ENCODE measurements around the gene PPIP5K1.
"Not testable (repeated sequence)": the region's sequence is repeated elsewhere in the genome, so short reads cannot be mapped to it uniquely, and the experiment has no call there.

Gene PPIP5K1

DNA sequence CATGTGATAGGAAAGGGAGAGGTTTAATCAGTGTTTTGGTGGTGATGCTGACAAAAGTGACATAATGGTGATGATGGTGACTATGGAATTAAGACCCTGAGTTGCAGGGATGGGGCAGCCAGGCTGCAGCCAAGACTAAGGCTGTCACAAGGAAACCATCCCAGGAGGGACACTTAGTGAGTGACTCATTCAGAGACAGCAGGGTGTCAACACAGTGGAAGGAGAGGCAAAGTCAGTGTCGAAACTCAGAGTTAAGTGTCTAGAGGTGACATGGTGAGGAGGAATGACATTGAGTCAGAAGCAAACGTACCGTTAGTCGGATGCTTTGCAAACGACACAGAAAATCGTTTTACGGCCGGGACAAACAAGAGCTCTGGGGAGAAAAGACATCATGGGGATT lies 26.2 kb downstream of the PPIP5K1 start:
- H3K27ac Mint-ChIP-seq; intact Hi-C loops (cut with micrococcal nuclease); H3K36me3 Mint-ChIP-seq (ENCODE audit: low read depth); H3K27me3 Mint-ChIP-seq; H3K4me1 Mint-ChIP-seq (ENCODE audit: low read depth); H3K9me3 Mint-ChIP-seq; H3K4me3 Mint-ChIP-seq: not testable (repeated sequence)

- H3K27ac Mint-ChIP-seq; intact Hi-C loops (cut with micrococcal nuclease); H3K9me3 Mint-ChIP-seq; H3K4me3 Mint-ChIP-seq; H3K4me1 Mint-ChIP-seq (ENCODE audit: low read depth); H3K27me3 Mint-ChIP-seq: not testable (repeated sequence)
- peaks cover 15% of the 10 kb centered on the region for H3K36me3 Mint-ChIP-seq (ENCODE audit: low read depth)
Measured at GRCh38 chr15:43562753-43563152, 27.3 kb downstream of the PPIP5K1 start.

- peaks cover 41% of the 10 kb centered on the region for H3K36me3 Mint-ChIP-seq (ENCODE audit: low read depth)
- no peak overlapping the region for H3K4me3 Mint-ChIP-seq
- H3K27me3 Mint-ChIP-seq, result no peaks in the 10 kb centered on the region
- H3K27ac Mint-ChIP-seq, result no peak overlapping the region
- intact Hi-C loops (cut with micrococcal nuclease), result no loop called here
- H3K4me1 Mint-ChIP-seq (ENCODE audit: low read depth), result no peaks in the 10 kb centered on the region
- no peaks in the 10 kb centered on the region for H3K9me3 Mint-ChIP-seq
Measured at GRCh38 chr15:43552986-43553385, 37.0 kb downstream of the PPIP5K1 start.

DNA sequence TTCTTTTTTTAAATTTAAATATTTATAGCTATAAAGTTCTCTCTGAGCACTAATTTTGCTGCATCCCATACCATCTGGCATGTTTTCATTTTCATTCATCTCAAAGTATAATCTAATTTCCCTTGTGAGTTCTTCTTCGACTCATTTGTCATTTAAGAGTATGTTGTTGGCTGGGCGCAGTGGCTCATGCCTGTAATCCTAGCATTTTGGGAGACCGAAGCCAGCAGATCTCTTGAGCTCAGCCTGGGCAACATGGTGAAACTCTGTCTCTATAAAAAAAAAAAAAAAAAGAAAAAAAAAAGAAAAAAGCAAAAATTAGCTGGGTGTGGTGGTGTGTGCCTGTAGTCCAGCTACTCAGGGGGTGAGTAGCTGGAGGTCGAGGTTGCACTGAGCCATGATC lies 37.8 kb downstream of the PPIP5K1 start:
- intact Hi-C loops (cut with micrococcal nuclease), result no loop called here
- Mint-ChIP-seq H3K36me3 (ENCODE audit: low read depth) (peaks cover 42% of the 10 kb centered on the region), H3K4me3 (no peak overlapping the region), H3K4me1 (ENCODE audit: low read depth) (no peaks in the 10 kb centered on the region), H3K27ac (no peak overlapping the region), H3K27me3 (no peaks in the 10 kb centered on the region), H3K9me3 (no peaks in the 10 kb centered on the region)

DNA sequence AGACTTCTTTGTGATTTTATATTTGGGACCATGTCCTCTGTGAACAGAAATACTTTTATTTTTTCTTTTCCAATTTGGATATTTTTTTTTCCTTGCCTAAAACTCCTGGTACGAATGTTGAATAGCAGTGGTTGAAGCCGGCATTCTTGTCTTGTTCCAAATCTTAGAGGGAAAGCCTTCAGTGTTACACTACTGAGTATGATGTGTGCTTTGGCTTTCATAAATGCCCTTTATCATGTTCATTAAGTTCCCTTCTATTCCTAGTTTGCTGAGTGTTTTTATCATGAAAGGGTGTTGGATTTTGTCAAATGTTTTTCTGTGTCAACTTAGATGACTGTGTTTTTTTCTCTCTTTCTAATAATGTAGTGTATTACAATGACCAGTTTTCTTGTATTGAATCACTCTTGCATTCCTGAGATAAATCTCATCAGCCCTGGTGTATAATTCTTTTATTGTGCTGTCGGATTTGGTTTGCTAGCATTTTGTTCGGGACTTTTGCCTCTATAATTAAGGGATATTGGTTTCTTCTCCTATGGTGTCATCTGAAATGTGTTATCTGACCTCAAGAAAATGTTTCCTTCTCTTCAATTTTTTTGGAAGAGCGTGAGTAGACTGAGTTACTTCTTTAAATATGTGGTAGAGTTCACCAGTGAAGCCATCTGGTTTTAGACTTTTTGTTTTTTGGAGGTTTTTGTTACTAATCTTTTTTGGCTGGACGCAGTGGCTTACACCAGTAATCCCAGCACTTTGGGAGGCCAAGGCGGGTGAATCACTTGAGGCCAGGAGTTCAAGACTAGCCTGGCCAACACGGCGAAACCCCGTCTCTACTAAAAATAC lies 39.3 kb downstream of the PPIP5K1 start:
- intact Hi-C loops (cut with micrococcal nuclease), result no loop called here
- Mint-ChIP-seq H3K36me3 (ENCODE audit: low read depth) (peaks cover 36% of the 10 kb centered on the region), H3K9me3 (no peaks in the 10 kb centered on the region), H3K27ac (no peak overlapping the region), H3K4me1 (ENCODE audit: low read depth) (no peaks in the 10 kb centered on the region), H3K4me3 (no peak overlapping the region), H3K27me3 (no peaks in the 10 kb centered on the region)

DNA sequence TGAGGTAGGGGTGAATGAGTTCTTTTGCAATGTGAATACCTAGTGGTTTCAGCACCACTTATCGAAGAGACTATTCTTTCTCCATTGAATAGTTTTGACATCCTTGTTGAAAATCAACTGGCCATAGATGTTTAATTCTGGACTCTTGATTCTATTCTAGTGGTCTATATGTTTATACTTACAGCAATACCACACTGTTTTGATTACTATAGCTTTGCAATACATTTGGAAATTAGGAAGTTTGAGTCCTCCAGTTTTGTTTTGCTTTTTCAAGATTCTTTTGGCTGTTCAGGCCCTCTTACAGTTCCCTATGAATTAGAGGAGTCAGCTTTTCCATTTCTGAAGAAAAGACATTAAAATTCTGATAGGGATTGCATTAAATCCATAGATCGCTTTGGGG lies 42.5 kb downstream of the PPIP5K1 start:
- Mint-ChIP-seq H3K4me1 (ENCODE audit: low read depth) (no peaks in the 10 kb centered on the region), H3K9me3 (no peaks in the 10 kb centered on the region), H3K27me3 (no peaks in the 10 kb centered on the region), H3K27ac (no peak overlapping the region), H3K4me3 (no peak overlapping the region), H3K36me3 (ENCODE audit: low read depth) (peaks cover 22% of the 10 kb centered on the region)
- intact Hi-C loops (cut with micrococcal nuclease), result no loop called here

GRCh38 chr15:43545426-43545825 lies 44.6 kb downstream of the PPIP5K1 start:
- Mint-ChIP-seq H3K27me3 (no peaks in the 10 kb centered on the region), H3K4me1 (ENCODE audit: low read depth) (no peaks in the 10 kb centered on the region), H3K4me3 (no peak overlapping the region), H3K27ac (no peak overlapping the region), H3K36me3 (ENCODE audit: low read depth) (peaks cover 13% of the 10 kb centered on the region), H3K9me3 (no peaks in the 10 kb centered on the region)
- intact Hi-C loops (cut with micrococcal nuclease), result no loop called here

- no peaks in the 10 kb centered on the region for H3K27me3 Mint-ChIP-seq
- H3K4me3 Mint-ChIP-seq, result no peak overlapping the region
- H3K36me3 Mint-ChIP-seq (ENCODE audit: low read depth), result peaks cover 13% of the 10 kb centered on the region
- no peaks in the 10 kb centered on the region for H3K4me1 Mint-ChIP-seq (ENCODE audit: low read depth)
- H3K9me3 Mint-ChIP-seq, result no peaks in the 10 kb centered on the region
- no peak overlapping the region for H3K27ac Mint-ChIP-seq
- intact Hi-C loops (cut with micrococcal nuclease), result no loop called here
Measured at GRCh38 chr15:43544266-43544665, 45.7 kb downstream of the PPIP5K1 start.

DNA sequence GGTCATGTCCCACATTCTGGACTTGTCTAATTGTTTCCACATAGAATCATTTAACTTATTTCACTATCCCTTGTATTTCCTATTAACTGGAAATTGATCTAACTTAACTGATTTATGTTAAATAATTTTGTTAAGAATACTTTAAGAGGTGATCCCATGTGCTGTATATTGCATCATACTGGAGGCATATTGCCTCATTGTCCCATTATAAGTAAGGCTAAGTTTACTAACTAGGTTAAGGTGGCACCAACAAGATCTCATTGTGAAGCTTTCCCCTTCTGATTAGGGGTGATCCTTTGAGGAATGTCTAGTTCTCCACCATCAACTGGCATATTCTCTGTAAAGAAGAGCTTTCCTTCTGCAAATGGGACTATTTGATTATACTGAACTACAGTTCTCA lies 48.2 kb downstream of the PPIP5K1 start:
- Mint-ChIP-seq H3K36me3 (ENCODE audit: low read depth) (peaks cover 8% of the 10 kb centered on the region), H3K4me3 (no peak overlapping the region), H3K9me3 (no peaks in the 10 kb centered on the region), H3K27ac (no peak overlapping the region), H3K4me1 (ENCODE audit: low read depth) (no peaks in the 10 kb centered on the region), H3K27me3 (no peaks in the 10 kb centered on the region)
- intact Hi-C loops (cut with micrococcal nuclease), result no loop called here

- intact Hi-C loops (cut with micrococcal nuclease), result no loop called here
- Mint-ChIP-seq H3K4me1 (ENCODE audit: low read depth) (no peaks in the 10 kb centered on the region), H3K36me3 (ENCODE audit: low read depth) (peaks cover 26% of the 10 kb centered on the region), H3K9me3 (no peaks in the 10 kb centered on the region), H3K27ac (no peak overlapping the region), H3K27me3 (no peaks in the 10 kb centered on the region), H3K4me3 (no peak overlapping the region)
Measured at GRCh38 chr15:43538091-43538490, 51.9 kb downstream of the PPIP5K1 start.

DNA sequence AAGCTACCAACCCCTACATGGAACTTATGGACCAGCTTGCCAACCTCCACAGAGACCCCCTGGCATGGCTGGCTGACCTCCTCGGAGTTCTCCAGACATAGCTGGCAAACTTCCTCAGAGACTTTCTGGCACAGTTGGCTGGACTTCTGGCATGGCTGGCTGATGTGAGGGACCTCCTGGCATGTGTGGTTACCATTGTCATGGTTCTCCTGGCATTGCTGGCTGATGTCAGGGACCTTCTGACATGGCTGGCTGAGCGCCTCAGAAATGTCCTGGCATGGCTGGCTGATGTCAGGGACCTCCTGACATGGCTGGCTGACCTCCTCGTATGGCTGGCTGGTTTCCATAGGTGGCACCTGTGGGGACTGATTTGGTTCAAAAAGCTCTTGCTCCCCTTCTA lies 55.1 kb downstream of the PPIP5K1 start:
- H3K27ac Mint-ChIP-seq, result no peak overlapping the region
- H3K27me3 Mint-ChIP-seq, result no peaks in the 10 kb centered on the region
- peaks cover 26% of the 10 kb centered on the region for H3K36me3 Mint-ChIP-seq (ENCODE audit: low read depth)
- intact Hi-C loops (cut with micrococcal nuclease), result no loop called here
- no peak overlapping the region for H3K4me3 Mint-ChIP-seq
- H3K9me3 Mint-ChIP-seq, result no peaks in the 10 kb centered on the region
- no peaks in the 10 kb centered on the region for H3K4me1 Mint-ChIP-seq (ENCODE audit: low read depth)

GRCh38 chr15:43532826-43533225 lies 57.2 kb downstream of the PPIP5K1 start:
- H3K4me3 Mint-ChIP-seq; H3K4me1 Mint-ChIP-seq (ENCODE audit: low read depth); H3K9me3 Mint-ChIP-seq; H3K27ac Mint-ChIP-seq; intact Hi-C loops (cut with micrococcal nuclease); H3K27me3 Mint-ChIP-seq: not testable (repeated sequence)
- peaks cover 25% of the 10 kb centered on the region for H3K36me3 Mint-ChIP-seq (ENCODE audit: low read depth)

- H3K9me3 Mint-ChIP-seq, result no peaks in the 10 kb centered on the region
- H3K27ac Mint-ChIP-seq, result no peak overlapping the region
- peaks cover 1% of the 10 kb centered on the region for H3K27me3 Mint-ChIP-seq
- H3K36me3 Mint-ChIP-seq (ENCODE audit: low read depth), result peaks cover 19% of the 10 kb centered on the region
- no peak overlapping the region for H3K4me3 Mint-ChIP-seq
- intact Hi-C loops (cut with micrococcal nuclease), result no loop called here
- no peaks in the 10 kb centered on the region for H3K4me1 Mint-ChIP-seq (ENCODE audit: low read depth)
Measured at GRCh38 chr15:43531018-43531670, 58.9 kb downstream of the PPIP5K1 start.

DNA sequence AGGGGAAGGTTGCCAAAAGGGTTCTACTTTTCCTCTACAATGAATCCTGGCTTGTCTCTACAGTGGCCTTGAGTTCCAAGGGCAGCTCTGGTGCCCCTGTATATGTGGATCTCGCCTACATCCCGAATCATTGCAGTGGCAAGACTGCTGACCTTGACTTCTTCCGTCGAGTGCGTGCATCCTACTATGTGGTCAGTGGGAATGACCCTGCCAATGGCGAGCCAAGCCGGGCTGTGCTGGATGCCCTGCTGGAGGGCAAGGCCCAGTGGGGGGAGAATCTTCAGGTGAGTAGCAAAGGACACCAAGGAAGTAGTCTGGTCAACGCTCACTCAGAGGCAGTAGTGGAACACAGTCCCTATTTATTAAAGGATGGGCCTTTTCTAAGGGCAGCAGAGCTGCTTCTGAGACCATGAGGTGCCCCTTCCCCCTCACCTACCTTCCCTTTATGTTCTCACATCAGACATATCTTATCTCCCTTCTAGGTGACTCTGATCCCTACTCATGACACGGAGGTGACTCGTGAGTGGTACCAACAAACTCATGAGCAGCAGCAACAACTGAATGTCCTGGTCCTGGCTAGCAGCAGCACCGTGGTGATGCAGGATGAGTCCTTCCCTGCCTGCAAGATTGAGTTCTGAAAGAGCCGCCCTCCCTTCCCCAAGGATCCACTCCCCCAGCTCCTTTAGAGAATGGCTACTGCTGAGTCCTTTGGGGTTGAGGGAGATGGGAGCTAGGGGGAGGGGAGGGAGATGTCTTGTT lies 60.2 kb downstream of the PPIP5K1 start:
- Mint-ChIP-seq H3K4me1 (ENCODE audit: low read depth) (no peaks in the 10 kb centered on the region), H3K9me3 (no peaks in the 10 kb centered on the region), H3K27ac (no peak overlapping the region), H3K4me3 (no peak overlapping the region), H3K27me3 (peaks cover 1% of the 10 kb centered on the region), H3K36me3 (ENCODE audit: low read depth) (peaks cover 12% of the 10 kb centered on the region)
- intact Hi-C loops (cut with micrococcal nuclease), result no loop called here
